Upper lobe of left lung (tissue), 6 donors: ENCODE results near the gene EVPL. TPM values are rescaled to one million over a fixed set of nuclear protein-coding genes. Genes with fewer than 3 reads are reported as not detected.

Experiments
- ATAC-seq, 2 donors: fragments of 200-7000 bp; cut with Tn5 transposase; one replicate each; pipeline ENCODE4 v1.9.1; 2022; ENCODE audit warnings: mild to moderate bottlenecking in 2 of 2, moderate library complexity in 2 of 2; ENCODE audit not compliant: low FRiP score in 2 of 2
- DNase-seq, 2 donors: peaks; one replicate each; pipeline ENCODE4 v3.0.0-alpha.2; 2019 to 2020
- H3K27ac ChIP-seq, 4 donors: fragments of 200-600 bp; sonication (generic); one replicate each; pipeline ENCODE4 v1.5.1; 2016 to 2019
- H3K27me3 ChIP-seq, 4 donors: fragments of 200-600 bp; sonication (generic); one replicate each; pipeline ENCODE4 v1.5.1; 2017 to 2019
- H3K36me3 ChIP-seq, 4 donors: fragments of 200-600 bp; sonication (generic); one replicate each; pipeline ENCODE4 v1.5.1; 2016 to 2019
- H3K4me1 ChIP-seq, 4 donors: fragments of 200-600 bp; sonication (generic); one replicate each; pipeline ENCODE4 v1.5.1; 2018 to 2019
- H3K4me3 ChIP-seq, 4 donors: fragments of 200-600 bp; sonication (generic); one replicate each; pipeline ENCODE4 v1.5.1; 2017 to 2019; ENCODE audit warnings: mild to moderate bottlenecking in 2 of 4, moderate library complexity in 1 of 4
- H3K9me3 ChIP-seq, 4 donors: fragments of 200-600 bp; sonication (generic); one replicate each; pipeline ENCODE4 v1.5.1; 2018 to 2019
- CTCF ChIP-seq, 6 experiments: fragments of 450-650 bp in 4 of 6; fragments of 200-600 bp in 2 of 6; sonication (generic) in 2 of 6; IDR thresholded peaks; one replicate each; pipeline ENCODE4 v1.5.1; 2016 to 2019; ENCODE audit warnings: antibody characterized with exemption in 6 of 6
- EP300 ChIP-seq, 4 donors: sonication (generic); formaldehyde crosslinking; IDR thresholded peaks; one replicate each; pipeline ENCODE4 v1.5.1; 2017; ENCODE audit warnings: antibody characterized with exemption in 4 of 4, control low read depth in 2 of 4
- POLR2A ChIP-seq, 4 donors: fragments of 450-650 bp; IDR thresholded peaks; one replicate each; pipeline ENCODE4 v1.5.1; 2016 to 2017; ENCODE audit warnings: antibody characterized with exemption in 4 of 4, mild to moderate bottlenecking in 2 of 4
- POLR2AphosphoS5 ChIP-seq, 2 donors: sonication (generic); formaldehyde crosslinking; IDR thresholded peaks; one replicate each; pipeline ENCODE4 v1.5.1; 2017; ENCODE audit warnings: antibody characterized with exemption in 2 of 2
- WGBS, 2 donors: methylation state at CpG; one replicate each; pipeline ENCODE4 v1.1.5; 2017 to 2018; 5-methylcytosine and 5-hydroxymethylcytosine counted together
- total RNA-seq, 6 donors: library from RNA; depleted of rRNA in 4 of 6; stranded (reverse); fragments of >200 nt in 4 of 6; gene quantifications; one replicate each; pipeline versions ENCODE4 v1.1.0 to v1.2.1, GENCODE V29; 2016 to 2021
- donor health status: DM: no; HTN: no; CAD: no; lungs with moderate emphysema.
- donor health status: DM: no; HTN: yes; CAD: no; lungs with severe emphysema.

The EVPL gene
- total RNA-seq, 6 donors from 2014 or later, result 47.5 to 142 (median 63.4) TPM

- TF ChIP-seq POLR2A (IDR thresholded peaks at IDR 0.05) (no peak), POLR2AphosphoS5 (IDR thresholded peaks at IDR 0.05) (no peak), EP300 (IDR thresholded peaks at IDR 0.05) (no peak), CTCF (IDR thresholded peaks at IDR 0.05) (peak in 2 of 6 experiments; percentile 20 to 48)
- DNase-seq (no peak), ATAC-seq (no peak)
- no peaks in the 10 kb centered on the region for H3K27me3 ChIP-seq
- H3K27ac ChIP-seq, result peak overlapping the region in 1 of 4 donors; percentile 31
- 80 to 89% methylated on average over 9 to 20 of the region's 20 CpGs for WGBS, 2 donors
- peaks cover 9 to 20% (median 12%) of the 10 kb centered on the region in 4 donors for H3K4me1 ChIP-seq
- H3K4me3 ChIP-seq, result no peak overlapping the region
- no peaks in the 10 kb centered on the region for H3K9me3 ChIP-seq
- no peaks in the 10 kb centered on the region for H3K36me3 ChIP-seq
Measured at GRCh38 chr17:76032073-76032779, 5.1 kb upstream of the EVPL start.

- 78 to 96% methylated on average over 5 to 10 of the region's 15 CpGs for WGBS, 2 donors
- no peak for TF ChIP-seq EP300 (IDR thresholded peaks at IDR 0.05)
- peak in 2 of 6 experiments; percentile 6 to 20 for TF ChIP-seq CTCF (IDR thresholded peaks at IDR 0.05)
- Histone ChIP-seq H3K4me1 (peaks cover 9 to 29% (median 14%) of the 10 kb centered on the region in 4 donors), H3K36me3 (peaks cover 0 to 10% (median 0%) of the 10 kb centered on the region in 4 donors), H3K27me3 (no peaks in the 10 kb centered on the region), H3K4me3 (peak overlapping the region in 3 of 4 donors; percentile 37 to 52 (median 47)), H3K27ac (peak overlapping the region; percentile 69 to 83 (median 78)), H3K9me3 (no peaks in the 10 kb centered on the region)
- ATAC-seq (peak; percentile 60 to 80), DNase-seq (peak; percentile 38 to 91)
Measured at GRCh38 chr17:76026714-76027158, 370 bp downstream of the EVPL start.

- no peaks in the 10 kb centered on the region for H3K27me3 ChIP-seq
- peaks cover 9 to 29% (median 14%) of the 10 kb centered on the region in 4 donors for H3K4me1 ChIP-seq
- peaks cover 0 to 12% (median 0%) of the 10 kb centered on the region in 4 donors for H3K36me3 ChIP-seq
- WGBS, 2 donors, result 73 to 80% methylated on average over 6 to 12 of the region's 12 CpGs
- peak overlapping the region in 2 of 4 donors; percentile 47 to 52 for H3K4me3 ChIP-seq
- TF ChIP-seq CTCF (IDR thresholded peaks at IDR 0.05) (no peak), POLR2A (IDR thresholded peaks at IDR 0.05) (no peak), POLR2AphosphoS5 (IDR thresholded peaks at IDR 0.05) (no peak), EP300 (IDR thresholded peaks at IDR 0.05) (no peak)
- ATAC-seq (no peak), DNase-seq (no peak)
- H3K9me3 ChIP-seq, result no peaks in the 10 kb centered on the region
- peak overlapping the region in 2 of 4 donors; percentile 5 to 79 for H3K27ac ChIP-seq
Measured at GRCh38 chr17:76025294-76025693, 1.8 kb downstream of the EVPL start.

- ATAC-seq, result no peak
- Histone ChIP-seq H3K4me1 (peaks cover 0 to 21% (median 7%) of the 10 kb centered on the region in 4 donors), H3K27me3 (no peaks in the 10 kb centered on the region), H3K36me3 (peaks cover 0 to 12% (median 0%) of the 10 kb centered on the region in 4 donors), H3K27ac (no peak overlapping the region), H3K4me3 (no peak overlapping the region), H3K9me3 (no peaks in the 10 kb centered on the region)
- WGBS, 2 donors, result 79 to 88% methylated on average over 6 to 9 of the region's 9 CpGs
- TF ChIP-seq POLR2AphosphoS5 (IDR thresholded peaks at IDR 0.05), result no peak
- TF ChIP-seq CTCF (IDR thresholded peaks at IDR 0.05), result no peak
- TF ChIP-seq POLR2A (IDR thresholded peaks at IDR 0.05), result no peak
- no peak for TF ChIP-seq EP300 (IDR thresholded peaks at IDR 0.05)
- no peak for DNase-seq
Measured at GRCh38 chr17:76024353-76024752, 2.8 kb downstream of the EVPL start.
